GM23248 (cell line): Measurements from ENCODE around the gene CWH43. TPM values are rescaled to one million over a fixed set of nuclear protein-coding genes. Genes with fewer than 3 reads are reported as not detected.

Experiments used
- DNase-seq: peaks from one replicate; pipeline ENCODE4 v3.0.0-alpha.2; 2015
- H2AFZ ChIP-seq: fragments of 200-600 bp; sonication (generic); 2 replicates; pipeline ENCODE4 v1.6.1; 2016; ENCODE audit warnings: antibody characterized with exemption
- H3F3A ChIP-seq: fragments of 200-600 bp; sonication (generic); 2 replicates; pipeline ENCODE4 v1.6.1; 2016; ENCODE audit warnings: mild to moderate bottlenecking, antibody characterized with exemption, mixed run types; ENCODE audit not compliant: insufficient read depth
- H3K27ac ChIP-seq: fragments of 200-600 bp; sonication (generic); 2 replicates; pipeline ENCODE4 v1.5.1; 2016; ENCODE audit warnings: mild to moderate bottlenecking
- H3K27me3 ChIP-seq: fragments of 200-600 bp; sonication (generic); replicated peaks from 2 replicates; pipeline ENCODE4 v1.6.1; 2016; ENCODE audit warnings: mild to moderate bottlenecking; ENCODE audit not compliant: insufficient read depth
- H3K36me3 ChIP-seq: fragments of 200-600 bp; sonication (generic); 2 replicates; pipeline ENCODE4 v1.6.1; 2016; ENCODE audit warnings: low read depth, mild to moderate bottlenecking
- H3K4me1 ChIP-seq: fragments of 200-600 bp; sonication (generic); 2 replicates; pipeline ENCODE4 v1.6.1; 2016; ENCODE audit warnings: mild to moderate bottlenecking; ENCODE audit not compliant: insufficient read depth
- H3K4me2 ChIP-seq: fragments of 200-600 bp; sonication (generic); one replicate; pipeline ENCODE4 v1.6.1; 2016; ENCODE audit warnings: mild to moderate bottlenecking; ENCODE audit not compliant: unreplicated experiment
- H3K4me3 ChIP-seq: fragments of 200-600 bp; sonication (generic); 2 replicates; pipeline ENCODE4 v1.5.1; 2016; ENCODE audit warnings: mild to moderate bottlenecking
- H3K79me2 ChIP-seq: fragments of 200-600 bp; sonication (generic); 2 replicates; pipeline ENCODE4 v1.6.1; 2016; ENCODE audit warnings: mild to moderate bottlenecking; ENCODE audit not compliant: insufficient read depth
- H3K9ac ChIP-seq: fragments of 200-600 bp; sonication (generic); 2 replicates; pipeline ENCODE4 v1.6.1; 2016; ENCODE audit warnings: mild to moderate bottlenecking
- H3K9me2 ChIP-seq: fragments of 200-600 bp; sonication (generic); 2 replicates; pipeline ENCODE4 v1.6.1; 2016; ENCODE audit warnings: mixed run types, mild to moderate bottlenecking, moderate library complexity; ENCODE audit not compliant: insufficient read depth
- H3K9me3 ChIP-seq: fragments of 200-600 bp; sonication (generic); one replicate; pipeline ENCODE4 v1.6.1; 2017; ENCODE audit warnings: low read depth
- H4K20me1 ChIP-seq: fragments of 200-600 bp; sonication (generic); 2 replicates; pipeline ENCODE4 v1.6.0; 2016; ENCODE audit not compliant: insufficient read depth
- EZH2 ChIP-seq: fragments of 200-600 bp; sonication (generic); IDR thresholded peaks from 2 replicates; pipeline ENCODE4 v1.6.1; 2018; ENCODE audit warnings: antibody characterized with exemption, mild to moderate bottlenecking; ENCODE audit not compliant: insufficient read depth, poor library complexity, severe bottlenecking
- EZH2phosphoT487 ChIP-seq: fragments of 200-600 bp; sonication (generic); IDR thresholded peaks from 2 replicates; pipeline ENCODE4 v1.6.1; 2018; ENCODE audit warnings: antibody characterized with exemption, moderate library complexity, mild to moderate bottlenecking, low read depth; ENCODE audit not compliant: insufficient read depth
- WGBS, 2 experiments: methylation state at CpG; one replicate each; pipeline ENCODE4 v1.1.6; 2015 to 2017; ENCODE audit warnings: low lambda C conversion rate in 2 of 2, low coverage in 1 of 2; ENCODE audit errors: missing lambda C conversion rate in 2 of 2; 5-methylcytosine and 5-hydroxymethylcytosine counted together
- in situ Hi-C: fragments of 300-500 bp; cut with MboI; formaldehyde crosslinking; loops from 2 replicates; pipeline ENCODE4 v1.15.0; 2020
- polyA plus RNA-seq: library from polyadenylated mRNA; unstranded; fragments of >200 nt; fragmentation: Nextera tagmentation; extraction: Ambion mirVana; gene quantifications from 2 replicates; pipeline ENCODE4 v1.2.1, GENCODE V29; 2016
- total RNA-seq: library from RNA; depleted of rRNA; stranded (reverse); fragments of >200 nt; shearing (Covaris generic); gene quantifications from 2 replicates; pipeline ENCODE4 v1.2.3, GENCODE V29; 2014; rRNA removed

CWH43 gene
- total RNA-seq (not detected in 2 replicates), polyA plus RNA-seq (not detected in 2 replicates)

DNA sequence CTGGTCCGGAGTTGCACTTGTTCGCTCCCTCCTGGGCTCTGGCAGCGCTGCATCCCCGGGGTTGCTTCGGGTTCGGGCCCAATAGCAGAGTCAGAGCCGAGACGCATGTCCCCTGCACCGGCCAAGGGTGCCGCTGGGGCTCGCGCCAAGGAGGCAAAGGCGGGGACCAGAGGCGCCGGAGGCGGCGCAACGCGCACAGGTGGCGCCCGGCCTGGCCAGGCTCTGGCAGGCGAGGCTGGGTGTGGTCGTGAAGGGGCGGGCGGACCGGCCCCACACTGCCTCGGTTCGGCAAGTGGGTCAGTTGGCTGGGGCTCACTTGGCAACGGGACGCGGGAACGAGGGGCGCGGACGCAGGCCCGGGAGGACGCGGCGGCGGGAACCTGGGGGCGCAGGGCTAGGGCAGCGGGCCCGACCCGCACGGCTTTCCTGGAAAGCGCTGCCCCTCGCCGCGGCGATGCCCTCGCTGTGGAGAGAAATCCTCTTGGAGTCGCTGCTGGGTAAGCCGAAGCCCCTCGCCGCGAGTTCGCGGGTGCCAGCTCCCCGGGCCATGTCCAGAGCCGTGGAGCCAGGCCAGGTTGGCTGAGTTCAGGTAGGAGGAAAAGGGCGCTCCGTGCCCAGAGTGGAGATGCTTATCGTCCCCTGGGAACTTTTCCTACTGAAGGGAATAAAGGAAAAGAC is at the start of gene CWH43:
CWH43 (plus strand) TSS at position 300 of the 678 bp plus-strand sequence; CDS start at position 455, 155 bp downstream.
- 3 to 4% methylated on average over 51 to 55 of the region's 63 CpGs for WGBS, 2 experiments
- no peak within 1 kb of the TSS for H3K27ac ChIP-seq
- H3K9ac ChIP-seq: no peak within 1 kb of the TSS
- no peaks in the 10 kb centered on the region for H3K79me2 ChIP-seq
- H3K27me3 ChIP-seq: peaks cover 44% of the 10 kb centered on the region
- TF ChIP-seq EZH2phosphoT487 (no peak), EZH2 (no peak)
- H4K20me1 ChIP-seq: no peaks in the 10 kb centered on the region
- no peak within 1 kb of the TSS for H3K4me2 ChIP-seq
- no peak for DNase-seq
- no peaks in the 10 kb centered on the region for H3K36me3 ChIP-seq
- no peak within 1 kb of the TSS for H2AFZ ChIP-seq
- no peaks in the 10 kb centered on the region for H3K9me3 ChIP-seq
- in situ Hi-C loops: no loop called here
- no peaks in the 10 kb centered on the region for H3K4me1 ChIP-seq
- no peaks in the 10 kb centered on the region for H3F3A ChIP-seq
- no peaks in the 10 kb centered on the region for H3K9me2 ChIP-seq
- no peak within 1 kb of the TSS for H3K4me3 ChIP-seq

DNA sequence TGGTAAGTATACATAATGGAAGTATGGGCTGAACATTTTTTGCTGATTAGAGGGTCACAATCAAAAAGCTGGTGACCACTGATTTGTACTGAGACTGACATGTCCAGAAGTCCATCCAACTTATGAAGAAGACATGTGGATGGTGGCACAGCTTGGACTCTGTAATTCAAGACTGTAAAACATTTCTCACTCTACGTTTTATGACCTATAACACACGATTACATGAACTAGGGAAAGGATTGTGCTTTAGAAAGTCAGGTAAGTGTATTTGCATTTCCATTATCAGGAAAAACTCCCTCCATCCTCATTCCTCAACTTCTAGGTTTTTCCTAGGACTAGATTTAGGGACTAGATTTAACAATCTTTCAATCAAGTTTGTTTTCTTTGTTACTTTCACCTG is 49.0 kb upstream of the CWH43 start:
- no peaks in the 10 kb centered on the region for H3K36me3 ChIP-seq
- H3K4me3 ChIP-seq: no peak overlapping the region
- in situ Hi-C loops: loop anchor here (25.0 kb wide), 1 partner anchor 100 kb away; the partner anchor contains the start of gene OCIAD1
- no peak for DNase-seq
- no peak overlapping the region for H3K9ac ChIP-seq
- H3K79me2 ChIP-seq: no peaks in the 10 kb centered on the region
- no peaks in the 10 kb centered on the region for H3K9me3 ChIP-seq
- H3K4me2 ChIP-seq: no peak overlapping the region
- 58 to 66% methylated on average over 2 of the region's 2 CpGs for WGBS, 2 experiments
- TF ChIP-seq EZH2 (no peak), EZH2phosphoT487 (no peak)
- no peaks in the 10 kb centered on the region for H3F3A ChIP-seq
- H3K27me3 ChIP-seq: no peaks in the 10 kb centered on the region
- no peak overlapping the region for H2AFZ ChIP-seq
- no peaks in the 10 kb centered on the region for H3K9me2 ChIP-seq
- 0 out of 2 replicates have a peak, but pooled peaks cover 4% of the 10 kb centered on the region for H3K4me1 ChIP-seq
- no peak overlapping the region for H3K27ac ChIP-seq
- no peaks in the 10 kb centered on the region for H4K20me1 ChIP-seq

DNA sequence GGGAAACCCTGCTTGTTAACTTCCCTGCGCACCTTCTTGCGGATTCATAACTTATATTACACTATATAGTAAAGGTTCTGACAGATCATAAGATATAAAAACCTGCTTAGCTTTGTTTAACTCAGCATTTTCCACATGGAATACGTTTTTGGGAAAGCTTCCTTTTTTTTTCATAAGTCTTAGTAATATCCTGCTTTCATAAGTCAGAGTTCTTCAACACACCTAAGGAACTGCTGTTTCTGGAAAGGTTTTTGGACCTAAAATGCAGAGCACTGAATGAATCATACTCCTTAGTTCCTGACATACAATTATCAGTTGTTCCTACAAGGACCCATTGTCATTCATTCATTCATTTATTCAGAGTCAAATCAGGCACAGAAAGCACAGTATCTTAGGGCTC is 47.2 kb upstream of the CWH43 start:
- H3K4me3 ChIP-seq: no peak overlapping the region
- H3K36me3 ChIP-seq: no peaks in the 10 kb centered on the region
- in situ Hi-C loops: loop anchor here (25.0 kb wide), 1 partner anchor 102 kb away; the partner anchor contains the start of gene OCIAD1
- H3K9ac ChIP-seq: no peak overlapping the region
- H4K20me1 ChIP-seq: no peaks in the 10 kb centered on the region
- H3K4me2 ChIP-seq: no peak overlapping the region
- H3K27me3 ChIP-seq: no peaks in the 10 kb centered on the region
- H3F3A ChIP-seq: no peaks in the 10 kb centered on the region
- H3K4me1 ChIP-seq: 0 out of 2 replicates have a peak, but pooled peaks cover 4% of the 10 kb centered on the region
- TF ChIP-seq EZH2 (no peak), EZH2phosphoT487 (no peak)
- DNase-seq: no peak
- H3K9me2 ChIP-seq: no peaks in the 10 kb centered on the region
- no peaks in the 10 kb centered on the region for H3K9me3 ChIP-seq
- H3K79me2 ChIP-seq: no peaks in the 10 kb centered on the region
- no peak overlapping the region for H2AFZ ChIP-seq
- WGBS, 2 experiments: 67 to 68% methylated on average over 3 of the region's 3 CpGs
- no peak overlapping the region for H3K27ac ChIP-seq

- H3K9me3 ChIP-seq: no peaks in the 10 kb centered on the region
- no peaks in the 10 kb centered on the region for H3F3A ChIP-seq
- no peak overlapping the region for H3K9ac ChIP-seq
- H3K4me2 ChIP-seq: no peak overlapping the region
- in situ Hi-C loops: loop anchor here (25.0 kb wide), 1 partner anchor 102 kb away; the partner anchor contains the start of gene OCIAD1
- TF ChIP-seq EZH2phosphoT487: no peak
- TF ChIP-seq EZH2: no peak
- no peaks in the 10 kb centered on the region for H3K79me2 ChIP-seq
- DNase-seq: peak; percentile 83
- no peaks in the 10 kb centered on the region for H3K9me2 ChIP-seq
- no peak overlapping the region for H3K4me3 ChIP-seq
- no peaks in the 10 kb centered on the region for H4K20me1 ChIP-seq
- no peaks in the 10 kb centered on the region for H3K36me3 ChIP-seq
- no peak overlapping the region for H2AFZ ChIP-seq
- no peak overlapping the region for H3K27ac ChIP-seq
- H3K27me3 ChIP-seq: no peaks in the 10 kb centered on the region
- 0 out of 2 replicates have a peak, but pooled peaks cover 4% of the 10 kb centered on the region for H3K4me1 ChIP-seq
Measured at GRCh38 chr4:48939785-48940184, 46.3 kb upstream of the CWH43 start.
